ENCODE measurements around the gene USP17L15.
"Not testable (repeated sequence)": the region's sequence is repeated elsewhere in the genome, so short reads cannot be mapped to it uniquely, and the experiment has no call there.

USP17L15 gene

DNA sequence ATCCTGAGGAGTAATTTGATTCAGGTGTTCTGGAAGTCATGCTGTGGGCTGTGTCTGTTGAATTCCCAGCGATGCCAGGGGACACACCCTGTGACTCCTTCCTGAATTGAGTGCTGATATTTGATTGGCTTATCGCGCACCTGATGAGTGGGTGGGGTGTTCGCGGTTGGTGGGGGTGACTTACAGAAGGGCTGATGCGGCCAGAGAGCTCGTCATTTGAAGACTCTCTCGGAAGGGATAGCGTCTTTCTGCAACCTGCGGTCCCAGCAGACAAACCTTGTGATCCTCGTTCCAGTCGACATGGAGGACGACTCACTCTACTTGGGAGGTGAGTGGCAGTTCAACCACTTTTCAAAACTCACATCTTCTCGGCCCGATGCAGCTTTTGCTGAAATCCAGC lies at the start of gene USP17L15:
Gene USP17L15 (plus strand): TSS at position 301 of the 400 bp plus-strand sequence. CDS start 0 bp downstream, at position 301.
- not testable (repeated sequence) for DNase-seq

DNA sequence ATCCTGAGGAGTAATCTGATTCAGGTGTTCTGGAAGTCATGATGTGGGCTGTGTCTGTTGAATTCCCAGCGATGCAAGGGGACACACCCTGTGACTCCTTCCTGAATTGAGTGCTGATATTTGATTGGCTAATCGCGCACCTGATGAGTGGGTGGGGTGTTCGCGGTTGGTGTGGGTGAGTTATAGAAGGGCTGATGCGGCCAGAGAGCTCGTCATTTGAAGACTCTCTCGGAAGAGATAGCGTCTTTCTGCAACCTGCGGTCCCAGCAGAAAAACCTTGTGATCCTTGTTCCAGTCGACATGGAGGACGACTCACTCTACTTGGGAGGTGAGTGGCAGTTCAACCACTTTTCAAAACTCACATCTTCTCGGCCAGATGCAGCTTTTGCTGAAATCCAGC lies 23.8 kb upstream of the USP17L15 start, which contains the start of gene USP17L10:
Gene USP17L10 (plus strand): TSS at position 301 of the 400 bp plus-strand sequence. CDS start 0 bp downstream, at position 301.
- not testable (repeated sequence) for DNase-seq

GRCh38 chr4:9214701-9215100 lies 19.5 kb upstream of the USP17L15 start:
- DNase-seq = not testable (repeated sequence)

DNA sequence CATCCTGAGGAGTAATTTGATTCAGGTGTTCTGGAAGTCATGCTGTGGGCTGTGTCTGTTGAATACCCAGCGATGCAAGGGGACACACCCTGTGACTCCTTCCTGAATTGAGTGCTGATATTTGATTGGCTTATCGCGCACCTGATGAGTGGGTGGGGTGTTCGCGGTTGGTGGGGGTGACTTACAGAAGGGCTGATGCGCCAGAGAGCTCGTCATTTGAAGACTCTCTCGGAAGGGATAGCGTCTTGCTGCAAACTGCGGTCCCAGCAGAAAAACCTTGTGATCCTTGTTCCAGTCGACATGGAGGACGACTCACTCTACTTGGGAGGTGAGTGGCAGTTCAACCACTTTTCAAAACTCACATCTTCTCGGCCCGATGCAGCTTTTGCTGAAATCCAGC lies 19.1 kb upstream of the USP17L15 start, which contains the start of gene USP17L11:
Gene USP17L11 (plus strand): TSS at position 301 of the 400 bp plus-strand sequence. CDS start 0 bp downstream, at position 301.
- not testable (repeated sequence) for DNase-seq

DNA sequence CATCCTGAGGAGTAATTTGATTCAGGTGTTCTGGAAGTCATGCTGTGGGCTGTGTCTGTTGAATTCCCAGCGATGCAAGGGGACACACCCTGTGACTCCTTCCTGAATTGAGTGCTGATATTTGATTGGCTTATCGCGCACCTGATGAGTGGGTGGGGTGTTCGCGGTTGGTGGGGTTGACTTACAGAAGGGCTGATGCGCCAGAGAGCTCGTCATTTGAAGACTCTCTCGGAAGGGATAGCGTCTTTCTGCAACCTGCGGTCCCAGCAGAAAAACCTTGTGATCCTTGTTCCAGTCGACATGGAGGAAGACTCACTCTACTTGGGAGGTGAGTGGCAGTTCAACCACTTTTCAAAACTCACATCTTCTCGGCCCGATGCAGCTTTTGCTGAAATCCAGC lies 14.3 kb upstream of the USP17L15 start, which contains the start of gene USP17L12:
Gene USP17L12 (plus strand): TSS at position 301 of the 400 bp plus-strand sequence. CDS start 0 bp downstream, at position 301.
- not testable (repeated sequence) for DNase-seq

GRCh38 chr4:9224596-9224995 lies 9.6 kb upstream of the USP17L15 start, which contains the start of gene USP17L13:
Gene USP17L13, plus strand, starts transcription at chr4:9224896. Its CDS starts 0 bp downstream, at chr4:9224896.
- not testable (repeated sequence) for DNase-seq

DNA sequence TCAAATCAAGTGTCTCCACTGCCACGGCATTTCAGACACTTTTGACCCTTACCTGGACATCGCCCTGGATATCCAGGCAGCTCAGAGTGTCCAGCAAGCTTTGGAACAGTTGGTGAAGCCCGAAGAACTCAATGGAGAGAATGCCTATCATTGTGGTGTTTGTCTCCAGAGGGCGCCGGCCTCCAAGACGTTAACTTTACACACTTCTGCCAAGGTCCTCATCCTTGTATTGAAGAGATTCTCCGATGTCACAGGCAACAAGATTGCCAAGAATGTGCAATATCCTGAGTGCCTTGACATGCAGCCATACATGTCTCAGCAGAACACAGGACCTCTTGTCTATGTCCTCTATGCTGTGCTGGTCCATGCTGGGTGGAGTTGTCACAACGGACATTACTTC lies 3.9 kb upstream of the USP17L15 start:
- peak; percentile 1 for DNase-seq

DNA sequence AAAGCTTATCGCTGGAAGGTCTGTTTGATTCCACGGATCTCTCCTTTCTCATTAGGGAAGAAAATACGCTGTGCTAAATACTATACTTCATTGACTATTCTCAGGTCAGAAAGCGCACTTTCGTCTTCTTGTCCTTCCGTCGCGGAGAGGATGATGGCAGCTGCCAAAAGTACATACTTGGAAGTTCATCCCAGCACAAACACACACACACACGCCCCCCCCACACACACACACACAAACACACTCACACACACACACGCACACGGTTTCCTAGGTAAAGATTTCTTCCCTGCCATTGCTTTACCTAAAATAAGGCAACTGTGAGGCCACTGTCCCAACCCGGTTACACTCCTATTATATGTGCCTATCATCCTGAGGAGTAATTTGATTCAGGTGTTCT lies 4.3 kb downstream of the USP17L15 start:
- not testable (repeated sequence) for DNase-seq

DNA sequence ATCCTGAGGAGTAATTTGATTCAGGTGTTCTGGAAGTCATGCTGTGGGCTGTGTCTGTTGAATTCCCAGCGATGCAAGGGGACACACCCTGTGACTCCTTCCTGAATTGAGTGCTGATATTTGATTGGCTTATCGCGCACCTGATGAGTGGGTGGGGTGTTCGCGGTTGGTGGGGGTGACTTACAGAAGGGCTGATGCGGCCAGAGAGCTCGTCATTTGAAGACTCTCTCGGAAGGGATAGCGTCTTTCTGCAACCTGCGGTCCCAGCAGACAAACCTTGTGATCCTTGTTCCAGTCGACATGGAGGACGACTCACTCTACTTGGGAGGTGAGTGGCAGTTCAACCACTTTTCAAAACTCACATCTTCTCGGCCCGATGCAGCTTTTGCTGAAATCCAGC lies 9.4 kb downstream of the USP17L15 start, which contains the start of gene USP17L17:
Gene USP17L17 (plus strand): TSS at position 301 of the 400 bp plus-strand sequence. CDS start 0 bp downstream, at position 301.
- not testable (repeated sequence) for DNase-seq

- peak; percentile 1 for DNase-seq
These were observed 13.9 kb downstream of the USP17L15 start, which contains the start of gene USP17L18 for GRCh38 chr4:9247953-9248680. Gene USP17L18, plus strand, starts transcription at chr4:9248630. Its CDS starts 0 bp downstream, at chr4:9248630.

- DNase-seq = not testable (repeated sequence)
These were observed 18.9 kb downstream of the USP17L15 start, which contains the start of gene USP17L19 for GRCh38 chr4:9253078-9253477. Gene USP17L19, plus strand, starts transcription at chr4:9253378. Its CDS starts 0 bp downstream, at chr4:9253378.

DNA sequence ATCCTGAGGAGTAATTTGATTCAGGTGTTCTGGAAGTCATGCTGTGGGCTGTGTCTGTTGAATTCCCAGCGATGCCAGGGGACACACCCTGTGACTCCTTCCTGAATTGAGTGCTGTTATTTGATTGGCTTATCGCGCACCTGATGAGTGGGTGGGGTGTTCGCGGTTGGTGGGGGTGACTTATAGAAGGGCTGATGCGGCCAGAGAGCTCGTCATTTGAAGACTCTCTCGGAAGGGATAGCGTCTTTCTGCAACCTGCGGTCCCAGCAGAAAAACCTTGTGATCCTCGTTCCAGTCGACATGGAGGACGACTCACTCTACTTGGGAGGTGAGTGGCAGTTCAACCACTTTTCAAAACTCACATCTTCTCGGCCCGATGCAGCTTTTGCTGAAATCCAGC lies 23.6 kb downstream of the USP17L15 start, which contains the start of gene USP17L20:
Gene USP17L20 (plus strand): TSS at position 301 of the 400 bp plus-strand sequence. CDS start 0 bp downstream, at position 301.
- DNase-seq = not testable (repeated sequence)

- not testable (repeated sequence) for DNase-seq
These were observed 28.4 kb downstream of the USP17L15 start, which contains the start of gene USP17L21 for GRCh38 chr4:9262572-9262971. Gene USP17L21, plus strand, starts transcription at chr4:9262872. Its CDS starts 0 bp downstream, at chr4:9262872.

DNA sequence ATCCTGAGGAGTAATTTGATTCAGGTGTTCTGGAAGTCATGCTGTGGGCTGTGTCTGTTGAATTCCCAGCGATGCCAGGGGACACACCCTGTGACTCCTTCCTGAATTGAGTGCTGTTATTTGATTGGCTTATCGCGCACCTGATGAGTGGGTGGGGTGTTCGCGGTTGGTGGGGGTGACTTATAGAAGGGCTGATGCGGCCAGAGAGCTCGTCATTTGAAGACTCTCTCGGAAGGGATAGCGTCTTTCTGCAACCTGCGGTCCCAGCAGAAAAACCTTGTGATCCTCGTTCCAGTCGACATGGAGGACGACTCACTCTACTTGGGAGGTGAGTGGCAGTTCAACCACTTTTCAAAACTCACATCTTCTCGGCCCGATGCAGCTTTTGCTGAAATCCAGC lies 33.1 kb downstream of the USP17L15 start, which contains the start of gene USP17L22:
Gene USP17L22 (plus strand): TSS at position 301 of the 400 bp plus-strand sequence. CDS start 0 bp downstream, at position 301.
- DNase-seq = not testable (repeated sequence)

DNA sequence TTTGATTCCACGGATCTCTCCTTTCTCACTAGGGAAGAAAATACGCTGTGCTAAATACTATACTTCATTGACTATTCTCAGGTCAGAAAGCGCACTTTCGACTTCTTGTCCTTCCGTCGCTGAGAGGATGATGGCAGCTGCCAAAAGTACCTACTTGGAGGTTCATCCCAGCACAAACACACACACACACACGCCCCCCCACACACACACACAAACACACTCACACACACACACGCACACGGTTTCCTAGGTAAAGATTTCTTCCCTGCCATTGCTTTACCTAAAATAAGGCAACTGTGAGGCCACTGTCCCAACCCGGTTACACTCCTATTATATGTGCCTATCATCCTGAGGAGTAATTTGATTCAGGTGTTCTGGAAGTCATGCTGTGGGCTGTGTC lies 37.5 kb downstream of the USP17L15 start:
- DNase-seq = peak; percentile 3
